Measurements from ENCODE around the gene ANKRD13C.

- no peak for TF ChIP-seq CTCF (IDR thresholded peaks at IDR 0.05)
- TF ChIP-seq POLR2A (IDR thresholded peaks at IDR 0.05) = no peak
Measured at GRCh38 chr1:70396607-70397006, 42.1 kb upstream of the ANKRD13C start.

All from right lobe of liver (tissue), 4 donors.